HCT116 (cell line): ENCODE data around the gene GPR65. TPM values are rescaled to one million over a fixed set of nuclear protein-coding genes. Genes with fewer than 3 reads are reported as not detected.

Experiments
- ATAC-seq: fragments of 200-7000 bp; cut with Tn5 transposase; 2 replicates; pipeline ENCODE4 v1.9.1; 2020; ENCODE audit warnings: mild to moderate bottlenecking, moderate library complexity
- BruUV-seq: library from RNA; stranded (reverse); fragments of 400-500 nt; replicated peaks from 2 replicates; lab custom pipeline; 2021; lab: Mats Ljungman, UMichigan
- CTCF ChIA-PET: fragments of 300-600 bp; sonication (Branson Sonifier 250); formaldehyde crosslinking; loops from one replicate; lab custom pipeline; 2021; ENCODE audit warnings: antibody characterized with exemption; lab: Charles Lee
- POLR2A ChIA-PET: fragments of 300-600, 350-600 bp; sonication (Branson Sonifier 250); formaldehyde crosslinking; loops from one replicate; lab custom pipeline; 2021; ENCODE audit warnings: antibody characterized with exemption; lab: Charles Lee
- RAD21 ChIA-PET, 2 experiments: fragments of 300-600 bp; sonication (Branson Sonifier 250); formaldehyde crosslinking; loops; one replicate each; lab custom pipeline; 2023; ENCODE audit warnings: low total read pairs in 2 of 2; ENCODE audit not compliant: uncharacterized antibody in 2 of 2, unreplicated experiment in 2 of 2, low non-redundant PET in 1 of 2; lab: Charles Lee
- DNase-seq: peaks from one replicate; pipeline ENCODE4 v3.0.0-alpha.2; 2010; ENCODE audit warnings: low read depth, low spot score
- H2AFZ ChIP-seq: fragments of 200-600 bp; shearing (Covaris generic), sonication (generic); 2 replicates; pipeline ENCODE4 v1.6.1; 2017; ENCODE audit warnings: low read depth, mixed run types, mixed read lengths, antibody characterized with exemption, low read length; ENCODE audit not compliant: poor library complexity, severe bottlenecking
- H3K27ac ChIP-seq: 2 replicates; pipeline ENCODE4 v1.5.1; 2012; ENCODE audit warnings: low read depth, low read length
- H3K27me3 ChIP-seq: fragments of 200-600 bp; sonication (generic); 2 replicates; pipeline ENCODE4 v1.6.1; 2016; ENCODE audit warnings: mixed run types, low read length, mixed read lengths; ENCODE audit not compliant: insufficient read depth
- H3K36me3 ChIP-seq, 2 experiments: fragments of 200-500 bp in 1 of 2; fragments of 200-600 bp in 1 of 2; sonication (Bioruptor generic) in 1 of 2; sonication (generic) in 1 of 2; 2 replicates each; pipeline versions ENCODE4 v1.5.1 to v1.6.1; 2014 to 2016; ENCODE audit warnings: low read length in 2 of 2, inconsistent platforms in 1 of 2, mixed read lengths in 1 of 2, mixed run types in 1 of 2; ENCODE audit not compliant: insufficient read depth in 2 of 2, control insufficient read depth in 1 of 2
- H3K4me1 ChIP-seq, 2 experiments: fragments of 200-600 bp in 1 of 2; sonication (generic) in 1 of 2; 2 replicates each; pipeline versions ENCODE4 v1.5.1 to v1.6.1; 2012 to 2017; ENCODE audit warnings: low read length in 2 of 2, inconsistent platforms in 1 of 2, mild to moderate bottlenecking in 1 of 2, mixed read lengths in 1 of 2, mixed run types in 1 of 2, moderate library complexity in 1 of 2; ENCODE audit not compliant: insufficient read depth in 2 of 2, control insufficient read depth in 1 of 2
- H3K4me2 ChIP-seq: fragments of 200-600 bp; sonication (generic); 2 replicates; pipeline ENCODE4 v1.6.1; 2017; ENCODE audit warnings: mixed run types, low read length, mixed read lengths
- H3K4me3 ChIP-seq, 2 experiments: fragments of 200-600 bp in 1 of 2; sonication (generic) in 1 of 2; replicated peaks in 1 of 2; 2 replicates each; pipeline ENCODE4 v1.5.1; 2011 to 2016; ENCODE audit warnings: low read length in 2 of 2, control low read depth in 1 of 2, low read depth in 1 of 2, mild to moderate bottlenecking in 1 of 2, mixed read lengths in 1 of 2, mixed run types in 1 of 2
- H3K79me2 ChIP-seq: fragments of 200-600 bp; sonication (generic); 2 replicates; pipeline ENCODE4 v1.6.1; 2017; ENCODE audit warnings: mild to moderate bottlenecking, mixed run types, low read length, moderate library complexity, mixed read lengths; ENCODE audit not compliant: insufficient read depth
- H3K9ac ChIP-seq: fragments of 200-600 bp; sonication (generic); 2 replicates; pipeline ENCODE4 v1.6.1; 2016; ENCODE audit warnings: low read length, mixed read lengths
- H3K9me2 ChIP-seq: fragments of 200-600 bp; sonication (generic), shearing (Covaris generic); 2 replicates; pipeline ENCODE4 v1.6.1; 2017; ENCODE audit warnings: mixed run types, mild to moderate bottlenecking, moderate library complexity; ENCODE audit not compliant: insufficient read depth
- H3K9me3 ChIP-seq, 2 experiments: fragments of 200-500 bp in 1 of 2; fragments of 200-600 bp in 1 of 2; sonication (Bioruptor generic) in 1 of 2; sonication (generic) in 1 of 2; 2 replicates each; pipeline ENCODE4 v1.6.1; 2014 to 2017; ENCODE audit warnings: low read length in 2 of 2, mixed read lengths in 2 of 2, inconsistent platforms in 1 of 2, low read depth in 1 of 2, mild to moderate bottlenecking in 1 of 2, mixed run types in 1 of 2, moderate library complexity in 1 of 2; ENCODE audit not compliant: control insufficient read depth in 1 of 2, insufficient read depth in 1 of 2
- H4K20me1 ChIP-seq: fragments of 200-600 bp; sonication (generic), shearing (Covaris generic); 2 replicates; pipeline ENCODE4 v1.6.1; 2017; ENCODE audit warnings: mixed run types, mild to moderate bottlenecking, moderate library complexity; ENCODE audit not compliant: insufficient read depth
- CBX3 ChIP-seq: IDR thresholded peaks from 2 replicates; pipeline ENCODE4 v1.6.1; 2012; ENCODE audit warnings: low read depth
- ELF1 ChIP-seq: IDR thresholded peaks from 2 replicates; pipeline ENCODE4 v1.6.1; 2012; ENCODE audit warnings: low read depth, borderline replicate concordance
- MAX ChIP-seq: IDR thresholded peaks from 2 replicates; pipeline ENCODE4 v1.6.1; 2012
- RAD21 ChIP-seq: IDR thresholded peaks from 2 replicates; pipeline ENCODE4 v1.6.1; 2012; ENCODE audit warnings: low read depth, mild to moderate bottlenecking
- REST ChIP-seq: IDR thresholded peaks from 2 replicates; pipeline ENCODE4 v1.6.1; 2012; ENCODE audit warnings: low read depth
- ZBTB33 ChIP-seq: IDR thresholded peaks from 2 replicates; pipeline ENCODE4 v1.6.1; 2011; ENCODE audit warnings: mild to moderate bottlenecking, low read length, moderate library complexity; ENCODE audit not compliant: insufficient replicate concordance; ENCODE audit errors: extremely low read depth
- intact Hi-C: fragments of 100-400 bp; cut with micrococcal nuclease; formaldehyde crosslinking; loops from 2 replicates; pipeline ENCODE4 v1.10.0; 2022
- total RNA-seq: library from RNA; stranded (reverse); gene quantifications from one replicate; pipeline ENCODE4 v1.2.1, GENCODE V29; 2021; ENCODE audit not compliant: unreplicated experiment

The GPR65 gene
- total RNA-seq, 1 experiment from 2014 or later, result 0.05 TPM

GRCh38 chr14:87992718-87993628 lies 12.0 kb upstream of the GPR65 start, which contains the start of gene GALC:
Gene GALC (minus strand): TSS chr14:87993182. CDS start chr14:87993164, 18 bp downstream.
- POLR2A ChIA-PET, result no interaction called here
- RAD21 ChIA-PET, result no interaction called here
- BruUV-seq, result no TSS peak
- DNase-seq (no peak), ATAC-seq (no peak)
- Histone ChIP-seq H3K4me3 (no peak within 1 kb of the TSS), H4K20me1 (no peaks in the 10 kb centered on the region), H3K9me2 (no peaks in the 10 kb centered on the region), H3K79me2 (no peaks in the 10 kb centered on the region), H3K27me3 (no peaks in the 10 kb centered on the region), H3K36me3 (no peaks in the 10 kb centered on the region), H3K9me3 (no peaks in the 10 kb centered on the region; a peak in 1 of 4 replicates), H2AFZ (no peak within 1 kb of the TSS), H3K4me1 (no peaks in the 10 kb centered on the region), H3K9ac (no peak within 1 kb of the TSS), H3K4me2 (no peak within 1 kb of the TSS), H3K27ac (no peak within 1 kb of the TSS)
- CTCF ChIA-PET, result no interaction called here
- intact Hi-C loops, result no loop called here
- no peak for TF ChIP-seq REST
- no peak for TF ChIP-seq ELF1
- no peak for TF ChIP-seq MAX
- no peak for TF ChIP-seq CBX3
- no peak for TF ChIP-seq ZBTB33
- no peak for TF ChIP-seq RAD21
